HG03520 (cell line): Measurements from ENCODE around the gene STMND1.

Experiments used
- ATAC-seq: cut with Tn5 transposase; IDR thresholded peaks from one replicate; pipeline ENCODE4 v1.9.1; 2021; ENCODE audit warnings: mild to moderate bottlenecking, moderate library complexity; ENCODE audit not compliant: unreplicated experiment

Gene STMND1

DNA sequence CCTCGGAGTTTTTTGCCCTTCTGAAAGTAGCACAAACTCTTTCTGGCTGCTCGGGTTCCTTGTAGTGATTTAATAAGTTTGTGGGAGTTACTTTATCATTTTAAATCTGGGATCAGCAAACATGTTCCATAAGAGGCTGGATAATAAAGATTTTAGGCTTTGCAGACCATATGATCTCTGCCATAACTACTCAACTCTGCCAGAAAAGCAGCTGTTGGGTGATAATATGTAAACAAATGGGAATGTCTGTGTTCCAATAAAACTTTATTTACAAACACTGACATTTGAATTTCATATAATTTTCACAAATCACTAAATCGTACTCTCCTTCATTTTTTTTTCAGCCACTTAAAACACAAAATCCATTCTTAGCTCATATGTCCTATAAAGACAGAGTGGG lies 3.9 kb upstream of the STMND1 start:
- ATAC-seq, result no peak

DNA sequence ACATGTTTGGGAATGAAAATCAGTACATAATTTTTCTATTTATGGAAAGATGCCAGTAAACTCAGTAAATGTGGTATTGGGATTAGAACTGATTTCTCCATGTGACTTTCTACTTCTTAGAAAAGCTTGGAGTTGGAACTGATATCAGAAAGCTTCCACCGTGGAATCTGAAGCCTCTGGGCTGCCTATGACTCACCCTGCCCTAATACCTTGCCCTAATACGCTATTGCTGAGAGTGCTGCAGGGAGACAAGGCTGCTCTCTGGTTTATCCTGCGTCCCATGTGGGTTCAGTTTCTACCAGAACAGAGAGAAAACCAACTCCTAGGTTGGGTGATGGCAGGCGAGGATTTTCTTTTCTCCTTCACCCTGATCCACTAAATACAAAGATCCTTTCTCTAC lies 3.3 kb upstream of the STMND1 start:
- no peak for ATAC-seq

DNA sequence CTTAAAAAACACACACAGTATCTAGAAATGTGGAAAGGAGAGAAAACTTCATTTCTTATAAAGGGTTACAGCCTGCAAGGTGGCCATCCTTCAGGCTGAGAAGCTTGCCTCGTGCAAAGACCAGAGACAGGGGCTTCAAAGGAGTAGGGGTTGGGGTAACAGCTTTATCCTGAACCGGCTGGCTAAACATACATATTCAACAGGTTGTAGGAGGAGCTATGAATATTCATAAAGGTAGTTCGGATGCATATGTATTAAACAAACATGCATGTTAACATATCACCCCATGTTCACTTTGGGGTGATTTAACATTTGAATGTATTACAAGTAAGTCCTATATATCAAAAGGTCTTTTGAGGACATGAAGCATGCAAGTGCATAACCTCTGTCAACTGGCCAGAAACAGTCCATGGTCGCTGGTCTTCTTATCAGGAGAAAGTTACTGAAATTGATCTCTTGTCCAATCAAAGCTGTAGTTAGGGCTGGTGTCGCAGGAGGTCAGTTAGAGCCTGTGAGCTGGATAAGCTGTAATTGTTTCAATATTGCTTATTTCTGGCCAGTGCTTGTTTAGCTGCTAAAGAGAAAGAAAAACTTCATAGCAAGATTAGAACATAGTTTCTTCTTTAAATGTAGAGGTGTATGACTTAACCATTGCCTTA lies 2.3 kb upstream of the STMND1 start:
- ATAC-seq, result no peak

DNA sequence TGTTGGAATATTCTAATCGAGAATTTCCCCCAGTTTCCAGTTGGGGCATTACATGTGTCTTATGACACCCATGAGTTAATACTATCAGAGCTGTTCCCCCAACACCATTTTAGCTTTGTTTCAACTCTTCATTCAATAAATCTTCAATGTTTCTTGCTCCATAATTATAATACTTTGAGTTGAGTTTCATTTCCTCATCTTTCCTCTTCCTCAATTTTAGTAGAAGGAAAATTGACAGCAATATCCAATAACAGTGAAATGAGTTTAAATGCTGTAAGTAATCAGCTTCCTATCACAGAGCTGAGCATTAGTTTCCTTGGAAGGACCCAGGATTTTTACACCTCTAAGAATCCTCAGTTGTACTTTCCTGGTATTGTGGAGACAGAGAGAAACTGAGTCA lies 1.0 kb upstream of the STMND1 start:
- ATAC-seq, result no peak

DNA sequence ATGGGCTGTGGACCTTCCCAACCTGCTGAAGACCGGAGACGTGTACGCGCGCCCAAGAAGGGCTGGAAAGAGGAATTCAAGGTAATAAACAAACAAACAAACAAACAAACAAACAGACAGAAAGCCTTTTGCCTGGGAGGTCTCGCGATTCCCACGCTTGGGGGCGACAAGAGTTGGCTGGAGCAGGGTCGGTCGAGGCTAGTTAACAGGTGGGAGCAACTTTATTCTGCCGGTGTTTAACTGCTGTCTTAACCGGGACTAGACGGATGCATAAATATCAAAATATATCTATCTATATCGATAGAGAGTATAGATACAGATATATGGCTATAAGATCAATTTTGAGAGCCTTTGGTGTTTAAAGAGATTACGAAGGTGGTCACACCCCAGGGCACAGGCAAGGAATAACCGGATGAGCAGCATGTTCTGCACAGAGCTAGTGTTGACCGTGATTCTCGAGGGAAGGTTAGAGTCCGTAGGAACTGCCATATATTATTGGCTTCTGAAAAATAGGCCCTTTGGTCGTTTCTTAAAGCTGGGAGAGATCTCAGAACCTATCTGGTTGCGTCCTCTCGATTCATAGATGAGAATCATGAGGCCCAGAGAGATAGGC lies 514 bp downstream of the STMND1 start:
- ATAC-seq, result no peak

DNA sequence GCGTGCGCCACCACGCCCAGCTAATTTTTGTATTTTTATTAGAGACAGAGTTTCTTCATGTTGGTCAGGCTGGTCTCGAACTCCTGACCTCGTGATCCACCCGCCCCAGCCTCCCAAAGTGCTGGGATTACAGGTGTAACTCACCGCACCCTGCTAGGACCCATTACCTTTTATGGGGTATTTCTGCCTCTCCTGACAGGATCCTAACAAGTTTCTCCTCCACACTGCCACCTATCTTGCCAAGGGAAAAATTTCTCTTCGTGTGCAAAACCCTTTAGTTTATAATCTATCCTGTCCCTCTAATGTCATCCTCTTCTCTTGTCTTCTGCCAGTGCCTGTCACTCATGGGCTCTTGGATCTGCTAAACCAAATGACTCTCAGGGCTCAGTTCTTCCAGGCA lies 1.9 kb downstream of the STMND1 start:
- no peak for ATAC-seq

DNA sequence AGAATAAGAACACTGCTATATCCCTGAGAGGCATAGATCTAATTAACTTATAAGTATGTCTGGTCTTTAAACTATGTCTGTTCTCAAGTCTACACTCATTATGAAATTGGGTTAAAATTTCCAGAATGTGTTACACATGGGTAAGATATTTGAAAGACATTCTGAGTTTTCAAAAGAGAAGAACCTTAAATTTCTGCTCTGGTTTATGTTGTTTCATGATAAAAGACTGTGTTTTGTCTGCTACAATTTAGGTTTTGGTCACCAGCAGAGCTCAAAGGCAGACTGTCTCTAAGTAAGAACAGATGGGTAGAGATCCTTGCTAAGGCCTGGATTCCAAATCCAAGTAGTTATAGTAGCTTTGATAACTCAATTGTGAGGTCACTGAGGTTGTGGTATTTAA lies 6.0 kb downstream of the STMND1 start:
- no peak for ATAC-seq

DNA sequence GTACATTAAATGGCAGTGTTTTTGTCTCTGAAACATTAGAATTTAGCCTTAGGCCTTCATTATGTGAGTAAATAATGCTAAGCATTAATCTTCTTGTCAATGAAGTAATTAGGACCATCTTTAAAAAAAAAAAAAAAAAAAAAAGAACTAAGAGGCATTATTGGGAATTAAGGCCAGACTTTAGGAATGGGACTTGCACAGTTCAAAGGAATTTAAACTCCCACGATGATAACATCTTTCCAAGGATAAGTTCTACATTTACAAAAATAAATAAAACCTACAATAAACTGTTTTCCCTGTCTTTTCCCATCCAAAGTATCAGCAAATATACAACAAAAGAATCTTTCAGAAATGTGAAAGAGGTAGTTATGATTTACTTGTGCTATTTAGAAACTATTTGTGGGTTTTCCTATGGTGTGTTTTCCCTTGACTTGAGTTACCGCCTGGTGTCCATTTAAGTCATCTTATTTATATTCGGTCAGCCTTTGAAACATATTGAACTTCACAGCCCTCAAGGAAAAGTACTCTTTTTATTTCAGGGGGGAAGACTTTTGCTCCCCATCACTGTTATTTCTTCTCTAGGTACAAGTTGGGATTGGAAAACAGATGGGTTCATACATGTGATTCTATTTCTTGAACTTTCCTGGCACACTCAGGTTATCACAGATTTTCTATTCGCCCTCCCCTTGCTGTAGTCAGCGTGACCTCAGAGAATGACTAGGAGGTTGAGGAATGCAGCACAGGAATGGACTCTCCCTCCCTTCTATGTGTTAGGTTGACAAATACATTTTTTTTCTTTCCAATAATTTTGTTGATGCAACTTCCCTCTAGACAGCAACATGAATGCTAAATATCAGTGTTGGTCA lies 13.6 kb downstream of the STMND1 start:
- no peak for ATAC-seq

DNA sequence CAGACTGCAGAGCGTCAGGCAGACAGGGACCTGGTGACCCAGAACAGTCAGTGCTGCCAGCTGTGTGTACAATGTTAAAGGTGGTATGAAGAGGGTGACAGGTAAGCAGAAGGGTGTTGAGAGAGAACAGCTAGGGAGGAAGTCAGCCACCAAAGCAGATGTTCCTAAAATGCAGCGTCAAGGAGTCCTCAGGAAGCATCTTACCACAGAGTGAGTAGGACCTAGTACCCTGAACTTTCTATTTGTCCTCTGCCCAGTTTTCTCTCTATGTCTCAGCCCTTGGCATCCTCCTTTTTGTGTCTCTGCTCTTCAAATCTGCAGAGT lies 14.2 kb downstream of the STMND1 start:
- no peak for ATAC-seq

DNA sequence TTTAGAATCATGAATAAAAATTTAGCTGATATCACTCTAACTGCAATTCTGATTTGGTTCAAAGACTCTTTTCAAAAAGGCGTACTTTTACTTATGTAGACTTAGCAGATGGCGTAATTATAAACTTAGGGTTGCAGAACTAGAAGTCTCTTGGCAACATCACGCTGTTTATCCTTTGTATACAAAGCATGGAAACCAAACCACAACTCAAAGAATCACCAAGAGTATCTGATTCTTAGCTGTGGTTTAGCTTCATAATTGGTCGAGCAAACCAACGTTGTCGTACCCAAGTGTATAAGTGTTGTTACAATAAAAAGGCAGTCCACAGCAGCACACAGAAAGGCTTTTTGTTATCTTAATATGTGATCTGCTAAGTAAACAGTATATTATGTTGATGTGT lies 18.2 kb downstream of the STMND1 start:
- ATAC-seq, result no peak

DNA sequence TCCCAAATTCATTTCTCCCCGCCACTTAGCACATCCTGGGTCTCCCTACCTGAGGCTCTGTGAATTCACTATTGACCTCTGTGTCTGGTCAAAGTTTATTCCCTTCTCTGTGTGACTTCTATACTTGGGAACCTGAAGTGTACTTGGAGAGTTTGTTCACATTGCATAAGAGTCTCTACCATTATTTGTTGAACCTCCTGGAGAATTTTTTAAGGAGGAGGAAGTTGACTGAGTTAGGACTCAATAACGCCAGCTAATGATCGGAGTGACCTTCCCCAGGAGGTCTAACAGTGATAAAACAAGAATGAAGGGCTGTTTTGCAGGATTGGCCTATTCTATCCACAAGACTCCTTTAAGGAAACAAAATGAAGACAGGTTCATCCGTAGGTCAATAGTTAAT lies 23.6 kb downstream of the STMND1 start:
- no peak for ATAC-seq

DNA sequence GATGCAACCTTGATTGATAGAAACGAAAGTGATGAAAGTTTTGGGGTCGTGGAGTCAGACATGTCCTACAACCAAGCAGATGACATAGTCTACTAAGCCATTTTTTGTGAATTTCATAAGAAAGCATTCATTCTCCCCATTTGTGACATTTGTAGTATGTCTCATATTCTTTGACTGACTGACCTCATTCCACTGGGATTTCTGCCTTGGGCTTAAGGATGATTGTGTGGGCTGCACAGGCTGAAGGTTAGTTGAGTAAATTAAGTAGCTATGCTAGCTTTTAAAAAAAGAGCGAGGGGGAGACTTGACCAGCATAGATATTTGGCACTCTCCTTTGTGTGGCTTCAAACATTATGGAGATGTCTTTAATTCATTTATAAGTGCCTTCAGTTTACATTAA lies 28.9 kb downstream of the STMND1 start:
- ATAC-seq, result no peak

DNA sequence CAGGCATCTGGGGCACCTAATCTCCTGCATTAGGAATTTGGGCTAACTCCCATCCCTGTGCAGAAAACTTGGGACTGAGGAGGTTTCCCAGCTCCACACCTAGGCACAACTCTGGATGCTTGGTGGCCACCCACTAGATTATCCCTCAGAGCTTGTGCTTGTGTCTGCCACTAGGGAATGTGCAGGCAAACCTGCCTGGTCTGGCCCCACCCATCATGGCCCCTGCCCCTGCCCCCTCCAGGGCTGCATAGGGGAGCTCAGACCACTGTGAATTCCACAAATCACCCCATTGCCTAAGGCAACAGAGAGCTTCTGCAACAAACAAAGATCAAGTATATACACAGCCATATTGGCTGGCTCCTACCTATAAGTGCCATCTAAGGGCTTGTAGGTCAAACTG lies 31.1 kb downstream of the STMND1 start:
- ATAC-seq, result no peak

DNA sequence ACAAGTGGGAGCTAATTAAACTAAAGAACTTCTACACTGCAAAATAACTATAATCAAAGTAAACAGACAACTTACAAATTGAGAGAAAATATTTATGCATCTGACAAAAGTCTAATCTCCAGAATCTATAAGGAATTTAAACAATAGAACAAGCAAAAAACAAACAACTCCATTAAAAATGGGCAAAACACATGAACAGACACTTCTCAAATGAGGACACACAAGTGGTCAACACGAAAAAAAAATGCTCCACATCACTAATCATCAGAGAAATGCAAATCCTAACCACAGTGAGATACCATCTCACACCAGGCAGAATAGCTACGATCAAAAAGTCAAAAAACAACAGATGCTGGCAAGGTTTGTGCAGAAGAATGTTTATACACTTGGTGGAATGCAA lies 36.2 kb downstream of the STMND1 start:
- ATAC-seq, result no peak

DNA sequence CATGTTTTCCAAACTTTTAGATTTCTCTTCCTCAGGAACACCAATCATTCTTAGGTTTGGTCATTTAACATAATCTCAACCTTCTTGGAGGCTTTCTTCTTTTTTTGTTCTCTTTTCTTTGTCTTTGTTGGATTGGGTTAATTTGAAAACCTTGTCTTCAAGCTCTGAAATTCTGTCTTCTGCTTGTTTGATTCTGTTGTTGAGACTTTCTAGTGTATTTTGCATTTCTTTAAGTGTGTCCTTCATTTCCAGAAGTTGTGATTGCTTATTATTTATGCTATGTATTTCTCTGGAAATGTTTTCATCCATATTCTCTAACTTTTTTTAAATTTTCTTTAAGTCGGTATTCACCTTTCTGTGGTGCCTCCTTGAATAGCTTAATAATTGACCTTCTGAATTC lies 42.2 kb downstream of the STMND1 start:
- no peak for ATAC-seq

DNA sequence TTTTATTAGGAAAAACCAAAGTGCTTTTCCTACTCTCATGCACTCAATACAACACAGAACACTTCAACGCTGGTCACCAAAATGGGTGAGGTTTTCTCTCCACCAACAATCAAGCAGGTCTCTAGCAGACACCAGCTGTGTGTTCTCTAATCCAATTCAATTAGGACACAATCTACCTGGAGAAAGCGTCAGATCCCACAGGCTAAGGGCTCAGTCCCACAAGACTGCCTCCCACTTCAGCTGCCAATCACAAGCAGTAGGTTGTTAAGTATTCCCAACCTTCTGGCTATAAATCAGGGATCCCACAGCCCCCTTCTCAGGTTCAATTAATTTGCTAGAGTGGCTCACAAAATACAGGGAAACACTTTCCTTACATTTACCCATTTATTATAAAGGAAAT lies 47.7 kb downstream of the STMND1 start:
- ATAC-seq, result no peak

DNA sequence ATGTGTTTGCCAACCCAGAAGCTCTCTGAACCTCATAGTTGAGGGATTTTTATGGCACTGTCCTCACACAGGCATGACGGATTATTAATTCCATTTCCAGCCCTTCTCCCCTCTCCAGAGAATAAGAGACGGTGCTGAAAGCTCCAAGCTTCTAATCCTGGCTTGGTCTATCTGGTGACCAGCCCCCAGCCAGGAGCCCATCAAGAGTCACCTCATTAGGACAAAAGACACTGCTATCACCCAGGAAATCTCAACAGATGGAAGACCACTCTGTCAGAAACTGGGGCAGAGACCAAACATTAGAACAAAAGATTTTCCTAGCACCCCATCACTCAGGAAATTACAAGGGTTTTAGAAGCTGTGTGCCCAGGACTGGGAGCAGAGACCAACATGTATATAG lies 48.2 kb downstream of the STMND1 start:
- ATAC-seq, result no peak

DNA sequence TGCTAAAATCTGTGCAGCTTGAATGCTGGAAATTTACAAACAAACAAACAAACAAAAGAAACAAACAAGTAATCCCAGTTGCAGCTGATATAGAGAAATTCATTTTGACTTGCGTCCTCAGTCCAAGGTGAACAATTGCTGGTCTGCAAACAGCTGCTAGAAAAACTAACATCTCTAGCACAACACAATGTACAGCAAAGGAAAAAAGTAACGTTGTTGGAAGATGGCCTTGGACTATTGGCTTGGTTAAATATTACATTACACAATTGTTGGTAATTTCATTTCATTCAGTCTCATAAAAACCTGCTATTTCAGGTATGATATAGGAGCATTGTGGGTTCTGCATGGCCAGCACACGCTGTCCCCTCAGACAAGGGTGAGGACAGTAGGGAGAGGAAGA lies 50.0 kb downstream of the STMND1 start:
- ATAC-seq, result no peak

DNA sequence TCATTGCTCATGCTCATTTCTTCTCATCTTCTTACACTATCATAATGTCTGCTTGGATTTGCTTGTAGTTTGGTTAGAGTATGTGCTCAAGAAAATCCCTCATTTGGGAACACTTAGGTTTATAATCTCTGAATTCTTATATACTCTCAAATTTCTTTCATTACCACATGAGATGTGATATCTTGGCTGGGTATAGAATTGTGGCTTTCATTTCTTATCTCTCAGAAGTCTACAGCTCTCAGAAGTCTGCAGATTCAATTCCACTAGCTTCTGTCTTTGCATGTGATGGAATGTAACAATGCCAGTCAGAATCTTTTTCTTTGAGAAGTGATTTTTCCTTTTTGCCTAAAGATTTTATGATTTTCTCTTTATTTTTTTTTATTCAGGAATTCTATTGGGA lies 50.9 kb downstream of the STMND1 start:
- no peak for ATAC-seq

DNA sequence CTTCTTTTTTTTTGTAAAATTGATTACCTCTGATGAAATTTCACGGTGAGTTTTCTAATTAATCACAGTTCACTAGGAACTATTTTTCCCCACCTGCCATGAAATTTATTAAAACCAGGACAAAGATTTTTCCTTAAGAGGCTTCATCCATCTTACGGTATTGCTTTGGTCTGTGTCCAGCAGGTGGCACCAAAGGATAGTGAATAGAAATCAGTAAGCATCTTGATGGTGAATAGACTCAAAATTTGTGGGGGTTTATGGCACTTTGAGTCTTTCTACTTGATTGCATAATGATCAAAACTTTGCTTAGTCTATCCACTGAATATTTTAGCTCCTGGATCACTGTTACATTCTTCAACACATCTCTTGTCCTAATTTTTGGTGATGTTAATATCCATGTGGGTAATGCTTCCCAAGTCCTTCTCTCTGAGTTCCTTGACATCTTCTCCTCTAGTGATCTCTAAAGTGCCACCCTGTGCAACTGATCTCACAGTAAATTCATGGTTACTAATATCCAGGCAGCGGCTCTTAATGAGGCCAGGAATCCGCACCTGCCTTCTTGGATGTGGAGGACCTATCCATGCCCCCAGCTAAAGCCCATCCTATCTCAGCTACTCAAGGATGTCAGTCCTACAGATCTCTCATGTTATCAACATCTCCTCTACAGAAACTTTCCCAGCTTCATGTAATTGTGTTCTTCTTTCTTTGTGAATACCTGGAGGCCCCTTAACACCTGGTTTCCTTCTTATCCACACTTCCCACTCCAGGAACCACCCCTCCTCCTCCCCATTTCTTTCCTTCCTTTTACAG lies 54.5 kb downstream of the STMND1 start:
- no peak for ATAC-seq

DNA sequence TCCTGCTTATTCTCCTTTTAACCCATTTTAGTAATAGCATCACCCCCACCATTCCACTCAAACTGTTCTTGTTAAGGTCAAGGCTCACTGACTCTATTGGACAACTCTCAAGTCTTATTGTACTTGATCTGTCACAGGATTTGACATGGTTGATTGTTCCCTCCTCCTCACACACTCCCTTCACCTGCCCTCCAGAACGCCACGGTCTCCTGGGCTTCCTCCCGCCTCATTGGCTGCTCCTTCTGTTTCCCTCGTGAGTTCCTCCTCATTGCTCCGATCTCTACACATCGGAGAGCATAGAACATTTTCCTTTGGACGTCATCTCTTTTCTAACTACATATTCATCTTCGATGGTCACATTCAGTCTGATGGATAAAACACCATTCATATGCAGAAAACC lies 55.1 kb downstream of the STMND1 start:
- no peak for ATAC-seq

DNA sequence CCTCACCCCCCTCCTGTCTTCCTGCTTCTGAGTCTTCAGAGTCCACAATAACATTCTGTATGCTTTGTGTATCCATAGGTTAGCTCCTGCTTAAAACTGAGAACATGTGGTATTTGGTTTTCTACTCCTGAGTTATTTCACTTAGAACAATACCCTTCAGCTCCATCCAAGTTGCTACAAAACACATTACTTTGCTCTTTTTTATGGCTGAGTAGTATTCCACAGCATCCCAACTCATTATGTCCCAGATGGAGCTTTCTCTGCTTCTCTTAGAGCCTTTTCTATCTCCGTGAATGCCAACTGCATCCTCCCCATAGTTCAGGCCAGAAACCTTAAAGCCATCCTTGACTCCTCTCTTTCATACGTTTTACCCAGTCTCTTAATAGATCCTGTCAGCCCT lies 55.8 kb downstream of the STMND1 start:
- ATAC-seq, result no peak
